ENCODE results near the gene ZNF550. TPM values are rescaled to one million over a fixed set of nuclear protein-coding genes. Genes with fewer than 3 reads are reported as not detected.

The ZNF550 gene
- total RNA-seq, 4 donors from 2014 or later: 3.7 to 8.8 (median 6.9) TPM

DNA sequence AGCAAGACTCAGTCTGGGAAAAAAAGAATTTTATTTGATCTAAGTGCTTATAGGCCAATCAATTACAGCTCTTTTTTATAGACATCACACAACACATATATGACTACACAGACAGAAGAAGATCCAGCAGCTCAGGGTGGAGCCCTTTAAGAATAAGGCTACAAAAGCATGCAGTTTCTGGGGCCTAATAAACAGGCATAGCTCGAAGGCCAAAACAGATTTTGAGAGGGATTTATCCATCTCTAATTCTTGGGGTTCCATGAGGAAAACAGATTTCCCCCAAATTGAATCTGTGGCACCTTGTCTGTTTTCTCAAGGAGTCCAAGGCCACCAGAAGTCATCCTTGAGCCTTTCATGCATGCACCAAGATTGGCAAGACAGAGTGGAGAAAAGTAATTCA is 3.9 kb upstream of the ZNF550 start:
- DNase-seq (ENCODE audit: low spot score) (no peak), ATAC-seq (ENCODE audit: low FRiP score) (no peak)
- TF ChIP-seq CTCF (IDR thresholded peaks at IDR 0.05): no peak

- DNase-seq (ENCODE audit: low spot score) (no peak), ATAC-seq (ENCODE audit: low FRiP score) (peak; percentile 11)
- TF ChIP-seq CTCF (IDR thresholded peaks at IDR 0.05): no peak
Observed at GRCh38 chr19:57560049-57560491, 407 bp upstream of the ZNF550 start.

GRCh38 chr19:57559008-57559403 is 657 bp downstream of the ZNF550 start:
- ATAC-seq (ENCODE audit: low FRiP score): no peak
- no peak for DNase-seq (ENCODE audit: low spot score)
- no peak for TF ChIP-seq CTCF (IDR thresholded peaks at IDR 0.05)

DNA sequence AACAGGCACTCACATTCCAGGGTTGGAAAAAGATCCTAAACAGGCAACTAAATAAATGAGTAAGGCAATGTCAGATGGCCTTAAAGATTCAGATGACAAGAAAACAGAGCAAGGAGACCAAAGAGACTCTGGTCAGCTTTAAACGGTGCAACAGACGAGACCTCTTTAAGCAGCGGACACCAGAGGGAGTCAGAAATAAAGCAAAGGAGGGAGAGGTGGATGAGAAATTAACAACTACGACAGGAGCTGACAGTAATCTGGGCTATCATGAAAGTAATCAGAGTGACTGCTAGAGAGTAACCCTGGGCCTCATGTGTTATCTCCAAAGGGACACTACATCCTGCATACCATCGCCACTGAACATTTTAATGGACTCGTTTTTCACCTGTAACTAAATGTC is 1.1 kb downstream of the ZNF550 start:
- ATAC-seq (ENCODE audit: low FRiP score) (no peak), DNase-seq (ENCODE audit: low spot score) (no peak)
- TF ChIP-seq CTCF (IDR thresholded peaks at IDR 0.05): no peak

GRCh38 chr19:57557659-57558058 is 2.0 kb downstream of the ZNF550 start:
- ATAC-seq (ENCODE audit: low FRiP score) (no peak), DNase-seq (ENCODE audit: low spot score) (no peak)
- no peak for TF ChIP-seq CTCF (IDR thresholded peaks at IDR 0.05)

DNA sequence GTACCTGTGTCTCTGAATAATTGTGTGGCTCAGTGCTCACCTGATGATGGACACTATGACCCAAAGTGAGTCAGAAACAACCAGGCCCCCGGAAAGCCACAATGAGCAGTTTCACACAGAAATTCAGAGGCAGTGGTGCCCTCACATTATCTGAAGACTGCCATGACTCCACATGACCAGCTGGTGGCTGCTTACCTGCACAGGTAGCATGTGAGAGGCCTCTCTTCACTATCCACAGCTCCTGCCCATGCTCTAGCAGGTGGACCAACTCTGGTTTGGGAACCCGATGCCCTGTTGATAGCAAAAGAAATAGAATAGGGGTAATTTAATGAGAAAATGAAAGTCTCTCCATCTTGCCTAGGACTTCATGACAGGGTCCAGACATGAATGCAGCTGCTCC is 7.2 kb downstream of the ZNF550 start:
- no peak for DNase-seq (ENCODE audit: low spot score)
- TF ChIP-seq CTCF (IDR thresholded peaks at IDR 0.05): no peak
- no peak for ATAC-seq (ENCODE audit: low FRiP score)

DNA sequence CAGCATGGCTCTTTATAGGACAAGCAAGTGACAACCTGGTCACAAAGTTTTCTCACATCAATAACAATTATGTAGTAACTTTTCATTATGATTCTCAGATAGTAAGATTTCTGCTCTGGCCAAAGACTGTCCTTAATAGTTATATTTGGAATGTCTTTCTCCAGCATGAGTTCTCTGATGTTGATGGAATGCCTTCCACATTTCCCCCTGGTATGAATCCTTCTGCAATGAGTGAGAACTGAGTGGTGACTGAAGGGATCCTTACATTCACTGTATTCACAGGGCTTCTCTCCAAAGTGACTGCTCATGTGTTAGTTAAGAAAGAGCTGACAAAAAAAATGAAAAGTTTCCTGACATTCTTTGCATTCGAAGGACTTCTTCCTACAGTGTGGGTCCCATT is 13.2 kb downstream of the ZNF550 start:
- no peak for ATAC-seq (ENCODE audit: low FRiP score)
- DNase-seq (ENCODE audit: low spot score): no peak
- TF ChIP-seq CTCF (IDR thresholded peaks at IDR 0.05): no peak

Data from omental fat pad (tissue), 4 donors.